ENCODE measurements around the gene MCEE. TPM values are rescaled to one million over a fixed set of nuclear protein-coding genes. Genes with fewer than 3 reads are reported as not detected.
"Not testable (repeated sequence)": the region's sequence is repeated elsewhere in the genome, so short reads cannot be mapped to it uniquely, and the experiment has no call there.

Gene MCEE
- polyA plus RNA-seq, 1 of the 3 experiments (the other 2 are of a cell fraction): 6.2 TPM

DNA sequence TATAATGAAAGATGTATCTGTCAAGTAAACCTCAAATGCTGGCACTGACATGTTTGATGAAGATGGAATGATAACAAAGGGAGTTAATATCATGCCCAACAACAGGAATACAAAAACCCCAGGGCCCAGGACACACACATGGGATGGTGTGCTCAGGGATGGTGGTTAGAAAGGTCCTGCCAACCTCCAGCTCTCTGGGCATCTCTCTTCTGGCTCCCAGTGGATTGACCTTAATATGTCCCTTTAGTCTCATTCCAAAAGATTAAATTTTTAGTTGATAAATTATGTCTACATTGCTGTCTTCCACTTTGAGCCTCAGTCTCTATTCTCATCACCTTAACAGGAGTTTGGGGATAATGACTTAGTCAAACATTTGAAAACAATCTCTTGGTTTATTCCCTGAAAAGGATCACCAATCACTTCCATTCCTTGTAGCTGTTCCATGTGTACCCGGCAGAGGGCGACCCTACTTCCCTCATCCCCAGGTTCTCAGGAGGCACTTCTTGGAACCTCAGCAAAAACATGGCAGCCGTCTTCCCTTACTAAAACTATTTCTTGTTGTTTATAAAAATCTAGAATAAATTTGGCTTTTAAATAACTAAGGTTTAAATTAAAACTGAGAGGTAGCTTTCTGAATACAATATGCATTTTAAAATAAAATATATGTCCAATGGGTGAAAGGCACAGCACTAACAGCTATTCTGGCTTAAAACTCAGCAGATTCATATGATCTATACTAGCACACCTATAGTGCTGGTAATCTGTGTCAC is 29.6 kb downstream of the MCEE start (continued):
- TF ChIP-seq RFX5 (IDR thresholded peaks at IDR 0.05; ENCODE audit: low read length) (no peak), SMC3 (IDR thresholded peaks at IDR 0.05; ENCODE audit: low read depth, low read length) (peak; percentile 50), TCF12 (IDR thresholded peaks at IDR 0.05) (no peak)
- TF ChIP-seq, protein P1, sequence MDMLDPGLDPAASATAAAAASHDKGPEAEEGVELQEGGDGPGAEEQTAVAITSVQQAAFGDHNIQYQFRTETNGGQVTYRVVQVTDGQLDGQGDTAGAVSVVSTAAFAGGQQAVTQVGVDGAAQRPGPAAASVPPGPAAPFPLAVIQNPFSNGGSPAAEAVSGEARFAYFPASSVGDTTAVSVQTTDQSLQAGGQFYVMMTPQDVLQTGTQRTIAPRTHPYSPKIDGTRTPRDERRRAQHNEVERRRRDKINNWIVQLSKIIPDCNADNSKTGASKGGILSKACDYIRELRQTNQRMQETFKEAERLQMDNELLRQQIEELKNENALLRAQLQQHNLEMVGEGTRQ (IDR thresholded peaks at IDR 0.05; ENCODE audit: borderline replicate concordance, low read depth, low read length): no peak

DNA sequence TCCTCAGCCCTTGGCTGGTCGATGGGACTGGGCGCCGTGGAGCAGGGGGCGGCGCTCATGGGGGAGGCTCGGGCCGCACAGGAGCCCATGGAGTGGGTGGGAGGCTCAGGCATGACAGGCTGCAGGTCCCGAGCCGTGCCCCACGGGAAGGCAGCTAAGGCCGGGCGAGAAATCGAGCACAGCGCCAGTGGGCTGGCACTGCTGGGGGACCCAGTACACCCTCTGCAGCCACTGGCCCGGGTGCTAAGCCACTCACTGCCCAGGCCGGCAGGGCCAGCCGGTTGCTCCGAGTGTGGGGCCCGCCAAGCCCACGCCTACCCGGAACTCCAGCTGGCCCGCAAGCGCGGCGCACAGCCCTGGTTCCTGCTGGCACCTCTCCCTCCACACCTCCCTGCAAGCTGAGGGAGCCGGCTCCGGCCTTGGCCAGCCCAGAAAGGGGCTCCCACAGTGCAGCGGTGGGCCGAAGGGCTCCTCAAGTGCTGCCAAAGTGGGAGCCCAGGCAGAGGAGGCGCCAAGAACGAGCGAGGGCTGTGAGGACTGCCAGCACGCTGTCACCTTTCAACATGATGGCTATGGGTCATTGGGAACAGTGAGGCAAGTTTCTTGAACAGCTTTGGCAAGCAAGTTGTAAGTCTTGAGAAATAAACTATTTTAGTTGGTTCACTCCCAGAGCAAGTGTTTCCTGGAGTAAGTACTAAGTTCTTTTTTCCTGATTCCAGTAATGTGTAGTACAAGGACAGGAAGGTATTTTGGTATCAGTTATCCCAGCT is 37.4 kb downstream of the MCEE start:
- H3K4me1 ChIP-seq (ENCODE audit: control insufficient read depth in 1 of 2, insufficient read depth in 2 of 2, low read depth in 1 of 2, low read length in 1 of 2); H3K79me2 ChIP-seq (ENCODE audit: insufficient read depth); H3K4me2 ChIP-seq; H4K20me1 ChIP-seq (ENCODE audit: insufficient read depth); H3K4me3 ChIP-seq (ENCODE audit: low read depth in 2 of 2, low read length in 1 of 2); H3F3A ChIP-seq (replicated peaks; ENCODE audit: insufficient read depth); H3K27me3 ChIP-seq (ENCODE audit: insufficient read depth); H3K9me3 ChIP-seq; DNase-seq; H3K9me2 ChIP-seq; H2AFZ ChIP-seq (ENCODE audit: low read depth); H3K9ac ChIP-seq; H3K27ac ChIP-seq (ENCODE audit: low read depth in 2 of 2, low read length in 1 of 2); POLR2A ChIA-PET; H3K36me3 ChIP-seq (replicated peaks in 1 of 2; ENCODE audit: control insufficient read depth in 1 of 2, insufficient read depth in 2 of 2, low read length in 1 of 2): not testable (repeated sequence)
- CTCF ChIA-PET: interaction anchor here (1.7 to 1.9 kb wide), 2 partner anchors 9 to 239 kb away, joined by 4 to 9 read pairs; partner anchors contain the start of gene ZNF638
- WGBS (ENCODE audit: low lambda C conversion rate): 81% methylated on average over 18 of the region's 33 CpGs

DNA sequence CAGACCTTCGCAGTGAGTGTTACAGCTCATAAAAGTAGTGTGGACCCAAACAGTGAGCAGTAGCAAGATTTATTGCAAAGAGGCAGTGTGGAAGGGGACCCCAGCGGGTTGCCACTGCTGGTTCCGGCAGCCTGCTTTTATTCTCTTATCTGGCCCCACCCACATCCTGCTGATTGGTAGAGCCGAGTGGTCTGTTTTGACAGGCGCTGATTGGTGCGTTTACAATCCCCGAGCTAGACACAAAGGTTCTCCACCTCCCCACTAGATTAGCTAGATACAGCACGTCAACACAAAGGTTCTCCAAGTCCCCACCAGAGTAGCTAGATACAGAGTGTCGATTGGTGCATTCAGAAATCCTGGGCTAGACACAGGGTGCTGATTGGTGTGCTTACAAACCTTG is 38.2 kb downstream of the MCEE start:
- POLR2A ChIA-PET; H3K9me2 ChIP-seq; H3K4me1 ChIP-seq (ENCODE audit: control insufficient read depth in 1 of 2, insufficient read depth in 2 of 2, low read depth in 1 of 2, low read length in 1 of 2); H3K79me2 ChIP-seq (ENCODE audit: insufficient read depth); H3K36me3 ChIP-seq (replicated peaks in 1 of 2; ENCODE audit: control insufficient read depth in 1 of 2, insufficient read depth in 2 of 2, low read length in 1 of 2); H3K9ac ChIP-seq; H3F3A ChIP-seq (replicated peaks; ENCODE audit: insufficient read depth); H3K4me2 ChIP-seq; H3K4me3 ChIP-seq (ENCODE audit: low read depth in 2 of 2, low read length in 1 of 2); H3K9me3 ChIP-seq; H3K27ac ChIP-seq (ENCODE audit: low read depth in 2 of 2, low read length in 1 of 2); H4K20me1 ChIP-seq (ENCODE audit: insufficient read depth); H2AFZ ChIP-seq (ENCODE audit: low read depth); H3K27me3 ChIP-seq (ENCODE audit: insufficient read depth); DNase-seq: not testable (repeated sequence)
- WGBS (ENCODE audit: low lambda C conversion rate): 73% methylated on average over 8 of the region's 9 CpGs
- CTCF ChIA-PET: interaction anchor here (1.7 to 1.9 kb wide), 2 partner anchors 9 to 240 kb away, joined by 4 to 9 read pairs; partner anchors contain the start of gene ZNF638

DNA sequence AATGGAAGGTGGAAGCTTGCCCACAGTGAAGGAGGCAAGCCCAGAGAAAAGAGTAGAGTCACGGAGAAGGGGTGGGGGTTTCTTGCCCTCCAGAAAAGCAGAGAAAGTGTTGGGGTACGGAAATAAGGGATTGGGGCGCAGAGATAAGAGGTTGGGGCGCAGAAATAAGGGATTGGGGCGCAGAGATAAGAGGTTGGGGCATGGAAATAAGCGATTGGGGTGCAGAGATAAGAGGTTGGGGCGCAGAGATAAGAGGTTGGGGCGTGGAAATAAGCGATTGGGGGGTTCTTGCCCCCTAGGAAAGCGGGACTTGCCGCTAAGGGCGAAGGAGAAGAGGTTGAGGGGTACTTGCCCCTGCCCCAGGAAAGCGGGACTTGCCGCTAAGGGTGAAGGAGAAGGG is 40.6 kb downstream of the MCEE start:
- H2AFZ ChIP-seq (ENCODE audit: low read depth); H3F3A ChIP-seq (replicated peaks; ENCODE audit: insufficient read depth); H3K27ac ChIP-seq (ENCODE audit: low read depth in 2 of 2, low read length in 1 of 2); CTCF ChIA-PET; H3K4me2 ChIP-seq; H3K9me2 ChIP-seq; H3K4me3 ChIP-seq (ENCODE audit: low read depth in 2 of 2, low read length in 1 of 2); H3K27me3 ChIP-seq (ENCODE audit: insufficient read depth); H3K9me3 ChIP-seq; DNase-seq; POLR2A ChIA-PET; H3K79me2 ChIP-seq (ENCODE audit: insufficient read depth); H3K36me3 ChIP-seq (replicated peaks in 1 of 2; ENCODE audit: control insufficient read depth in 1 of 2, insufficient read depth in 2 of 2, low read length in 1 of 2); H4K20me1 ChIP-seq (ENCODE audit: insufficient read depth); H3K4me1 ChIP-seq (ENCODE audit: control insufficient read depth in 1 of 2, insufficient read depth in 2 of 2, low read depth in 1 of 2, low read length in 1 of 2); H3K9ac ChIP-seq: not testable (repeated sequence)
- 37% methylated on average over 14 of the region's 14 CpGs for WGBS (ENCODE audit: low lambda C conversion rate)

DNA sequence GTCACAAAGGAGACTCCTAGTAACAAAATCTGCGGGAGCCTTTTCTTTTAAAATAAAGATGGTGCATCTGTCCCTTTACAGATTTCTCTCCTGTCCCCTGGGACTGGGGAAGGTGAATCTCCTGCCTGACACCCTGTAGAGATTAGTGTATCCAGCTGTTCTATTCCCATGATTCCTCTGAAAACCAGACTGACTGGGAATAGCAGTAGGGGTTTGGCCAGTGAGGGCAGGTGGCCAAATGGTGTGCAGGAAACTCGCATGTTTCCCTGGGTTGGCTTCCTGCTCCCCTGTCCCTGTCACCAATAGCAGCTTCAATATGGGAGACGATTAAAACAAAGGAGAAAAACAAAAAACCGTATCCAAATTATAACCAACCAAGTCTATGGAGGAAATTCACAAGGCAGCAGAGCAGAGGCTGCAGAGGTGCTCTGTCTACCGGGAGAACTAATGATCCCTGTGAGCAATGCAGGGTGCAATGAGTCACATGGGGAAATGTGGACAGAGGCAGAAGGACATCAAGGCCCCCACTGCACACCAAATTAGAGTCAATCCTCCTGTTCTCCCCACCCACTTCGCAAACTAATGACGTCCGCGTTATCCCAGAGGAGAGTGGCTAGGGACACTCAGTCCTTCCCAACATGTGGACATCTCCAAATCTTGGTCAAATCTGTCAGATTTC is 44.6 kb downstream of the MCEE start:
- not testable (repeated sequence) for H2AFZ ChIP-seq (ENCODE audit: low read depth); H4K20me1 ChIP-seq (ENCODE audit: insufficient read depth); H3K4me1 ChIP-seq (ENCODE audit: control insufficient read depth in 1 of 2, insufficient read depth in 2 of 2, low read depth in 1 of 2, low read length in 1 of 2); H3K4me3 ChIP-seq (ENCODE audit: low read depth in 2 of 2, low read length in 1 of 2); H3K27ac ChIP-seq (ENCODE audit: low read depth in 2 of 2, low read length in 1 of 2); H3K27me3 ChIP-seq (ENCODE audit: insufficient read depth); DNase-seq; H3K4me2 ChIP-seq; H3K36me3 ChIP-seq (replicated peaks in 1 of 2; ENCODE audit: control insufficient read depth in 1 of 2, insufficient read depth in 2 of 2, low read length in 1 of 2); H3K9ac ChIP-seq; H3F3A ChIP-seq (replicated peaks; ENCODE audit: insufficient read depth); H3K79me2 ChIP-seq (ENCODE audit: insufficient read depth); H3K9me2 ChIP-seq; H3K9me3 ChIP-seq
- POLR2A ChIA-PET: interaction anchor here (1.5 kb wide), 1 partner anchor 17 kb away, joined by 4 read pairs; the partner anchor contains the start of gene NAGK
- CTCF ChIA-PET: interaction anchor here (1.3 kb wide), 1 partner anchor 15 kb away, joined by 4 read pairs; no protein-coding TSS in a partner anchor
- WGBS (ENCODE audit: low lambda C conversion rate): 65% methylated on average over 7 of the region's 9 CpGs
